Activated T-helper 1 cell treated with Interleukin-2 at 50 U/mL for 16 hours (primary cell): ENCODE data around the gene SHMT2.

Experiments used
- DNase-seq: peaks from one replicate; pipeline ENCODE4 v3.0.0-alpha.2; 2020; ENCODE audit warnings: low read depth

SHMT2 gene

GRCh38 chr12:57240066-57240921 lies 10.8 kb downstream of the SHMT2 start:
- DNase-seq: peak; percentile 58

GRCh38 chr12:57240926-57241401 lies 11.5 kb downstream of the SHMT2 start:
- DNase-seq: no peak

- no peak for DNase-seq
Measured at GRCh38 chr12:57241402-57242310, 12.1 kb downstream of the SHMT2 start.

- no peak for DNase-seq
Measured at GRCh38 chr12:57242329-57242690, 12.8 kb downstream of the SHMT2 start.

- no peak for DNase-seq
Measured at GRCh38 chr12:57242691-57243454, 13.4 kb downstream of the SHMT2 start.

GRCh38 chr12:57243521-57244311 lies 14.2 kb downstream of the SHMT2 start:
- peak; percentile 59 for DNase-seq

GRCh38 chr12:57244312-57244696 lies 14.8 kb downstream of the SHMT2 start:
- DNase-seq: no peak

GRCh38 chr12:57247041-57247440 lies 17.5 kb downstream of the SHMT2 start:
- DNase-seq: no peak

GRCh38 chr12:57248934-57249742 lies 19.6 kb downstream of the SHMT2 start:
- no peak for DNase-seq

- DNase-seq: no peak
Measured at GRCh38 chr12:57250541-57250940, 21.0 kb downstream of the SHMT2 start.

GRCh38 chr12:57250956-57251355 lies 21.4 kb downstream of the SHMT2 start, which contains the start of gene STAC3:
STAC3 (minus strand) TSS chr12:57251187; CDS start chr12:57249636, 1,551 bp downstream.
- no peak for DNase-seq

GRCh38 chr12:57254506-57255280 lies 25.2 kb downstream of the SHMT2 start:
- no peak for DNase-seq

- DNase-seq: no peak
Measured at GRCh38 chr12:57255916-57256315, 26.4 kb downstream of the SHMT2 start.

- no peak for DNase-seq
Measured at GRCh38 chr12:57258977-57259970, 29.8 kb downstream of the SHMT2 start.

GRCh38 chr12:57260366-57260765 lies 30.9 kb downstream of the SHMT2 start:
- no peak for DNase-seq

GRCh38 chr12:57261428-57261865 lies 31.9 kb downstream of the SHMT2 start:
- no peak for DNase-seq

GRCh38 chr12:57262126-57262822 lies 32.8 kb downstream of the SHMT2 start:
- no peak for DNase-seq

GRCh38 chr12:57263096-57263495 lies 33.6 kb downstream of the SHMT2 start:
- DNase-seq: no peak
